HG03196 (cell line): Measurements from ENCODE around the gene SPINK6.

Experiments used
- ATAC-seq: cut with Tn5 transposase; IDR thresholded peaks from one replicate; pipeline ENCODE4 v1.9.1; 2021; ENCODE audit not compliant: unreplicated experiment

SPINK6 gene

DNA sequence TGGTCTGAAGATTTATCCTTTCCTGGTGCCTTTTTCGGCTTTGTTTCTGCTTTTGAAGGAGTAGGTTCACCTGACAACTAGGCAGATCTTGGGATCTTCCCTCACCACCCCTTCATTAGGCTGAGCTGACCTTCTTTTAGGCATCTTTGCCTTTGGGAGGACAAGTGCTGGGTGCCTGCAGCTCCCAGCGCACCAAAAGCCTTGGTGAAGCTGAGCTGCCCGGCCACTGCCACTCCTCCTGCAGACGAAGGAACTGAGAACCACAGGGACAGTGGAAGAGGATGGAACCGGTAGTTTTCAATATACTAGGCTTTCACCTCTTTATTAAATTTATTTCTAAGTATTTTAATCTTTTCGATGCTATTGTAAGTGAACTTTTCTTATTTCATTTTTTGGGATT is 18.7 kb downstream of the SPINK6 start:
- no peak for ATAC-seq

DNA sequence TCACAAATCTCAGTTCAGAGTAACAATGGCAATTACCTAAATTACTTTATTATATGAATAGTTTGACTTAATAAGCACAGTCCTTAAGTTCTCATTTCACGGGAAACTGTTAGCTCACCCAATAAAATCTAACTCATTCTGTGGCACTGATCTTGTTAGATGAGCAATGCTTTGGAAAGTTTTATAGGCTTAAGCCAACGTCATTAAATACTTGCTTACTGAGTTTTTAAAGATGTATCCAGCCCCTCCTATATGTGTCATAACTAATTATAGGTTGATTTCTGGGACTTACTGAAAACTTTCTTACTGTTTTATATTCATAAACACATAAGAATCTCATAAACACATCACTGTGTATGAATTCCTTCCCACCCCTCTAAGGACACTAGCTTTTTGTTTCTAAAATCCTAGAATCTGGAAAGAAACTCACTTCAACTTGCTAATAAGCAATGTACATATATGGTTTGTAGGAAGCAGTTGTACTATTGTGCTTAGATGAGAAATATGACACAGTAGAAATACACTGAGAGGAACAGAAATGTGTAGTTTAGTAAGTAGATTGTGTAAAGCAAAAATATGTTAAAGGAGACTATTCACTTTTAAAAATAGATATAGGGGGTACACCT is 21.4 kb downstream of the SPINK6 start:
- no peak for ATAC-seq

DNA sequence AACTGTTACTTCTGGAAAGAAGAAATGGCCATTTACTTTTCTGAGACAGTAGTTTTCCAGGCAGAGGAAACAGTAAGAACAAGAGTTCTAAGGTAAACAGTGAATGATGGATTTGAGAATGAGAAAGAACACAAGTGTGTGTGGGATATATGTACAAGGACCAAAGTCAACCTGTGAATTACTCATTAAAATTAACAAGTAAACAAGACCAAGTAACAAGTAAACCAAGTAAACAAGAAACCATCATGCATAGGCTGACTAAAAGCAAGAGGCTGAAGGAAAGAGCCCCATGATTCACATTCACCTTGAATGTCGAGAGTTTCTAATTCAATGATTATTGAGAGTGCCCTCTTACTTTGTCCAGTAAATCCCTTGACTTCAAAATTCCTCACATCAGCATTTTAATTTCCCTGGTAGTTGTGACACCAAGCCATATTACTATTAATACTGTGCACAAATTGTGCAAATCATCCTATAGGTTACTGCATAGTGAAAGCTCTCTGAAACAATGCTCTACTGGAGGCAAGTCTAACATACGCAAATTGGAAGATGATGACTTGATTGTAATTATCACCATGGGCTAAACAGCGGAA is 25.6 kb downstream of the SPINK6 start:
- ATAC-seq: no peak

DNA sequence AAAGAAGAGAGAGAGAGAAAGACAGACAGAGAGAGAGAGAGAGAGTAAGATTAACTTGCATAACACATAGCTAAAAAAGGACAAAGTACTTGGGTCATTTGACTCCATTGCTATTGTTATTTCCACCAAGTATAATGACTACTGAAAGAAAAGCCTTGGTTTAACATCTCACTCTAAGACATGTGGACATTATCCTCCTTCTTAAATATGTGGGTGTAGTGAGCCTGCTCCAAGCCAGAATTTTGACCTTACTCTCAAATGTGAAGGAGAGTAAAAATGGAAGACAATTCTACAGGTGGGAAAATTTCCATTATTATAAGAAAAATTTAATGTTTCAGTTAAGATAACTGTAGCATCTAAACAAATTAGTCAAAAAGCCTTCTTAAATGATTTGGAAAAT is 27.0 kb downstream of the SPINK6 start:
- no peak for ATAC-seq

DNA sequence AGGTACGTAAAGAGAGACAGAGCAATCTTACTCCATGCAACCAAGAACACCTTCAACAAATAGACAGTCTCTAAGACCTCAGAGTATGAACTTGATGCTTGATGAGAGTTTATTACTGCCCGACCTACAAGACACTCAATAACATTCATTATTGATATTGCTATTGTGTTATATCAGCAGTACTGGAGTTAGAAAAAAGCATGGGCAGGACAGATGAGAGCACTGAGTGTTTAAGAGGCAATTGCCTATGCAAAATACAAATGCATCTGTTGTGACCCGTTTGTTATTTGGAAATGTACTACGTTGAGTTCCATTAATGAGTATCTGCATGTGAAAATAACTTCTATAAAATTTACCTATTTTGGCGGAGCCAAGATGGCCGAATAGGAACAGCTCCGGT is 27.4 kb downstream of the SPINK6 start:
- ATAC-seq: no peak

DNA sequence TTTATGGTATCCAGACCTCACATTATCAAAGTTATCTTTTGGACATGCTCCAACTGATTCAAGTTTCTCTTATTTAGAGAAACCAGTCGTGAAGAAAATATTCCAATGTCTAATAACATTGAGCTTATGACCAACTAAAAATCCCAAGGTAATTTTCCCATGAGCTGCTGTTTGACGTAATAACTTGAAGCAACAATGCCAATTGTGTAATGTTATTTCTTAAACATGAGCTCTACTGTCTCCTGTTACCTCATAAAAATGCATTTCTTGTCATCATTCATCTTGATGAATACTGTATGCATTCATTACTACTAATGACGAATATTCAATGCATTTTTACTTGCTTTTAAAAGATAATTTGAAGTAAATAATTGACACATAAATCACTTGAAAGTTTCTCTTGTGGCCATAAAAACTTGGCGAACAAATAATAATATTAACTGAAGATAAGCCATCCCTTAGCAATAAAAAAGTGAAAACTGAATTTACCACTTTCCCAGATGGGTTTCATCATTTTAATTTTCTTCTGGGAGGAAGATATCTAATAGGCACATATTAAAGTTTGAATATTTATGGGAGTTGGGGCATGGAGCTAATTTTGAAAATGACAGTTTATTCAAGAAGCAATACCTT is 35.1 kb downstream of the SPINK6 start:
- no peak for ATAC-seq

DNA sequence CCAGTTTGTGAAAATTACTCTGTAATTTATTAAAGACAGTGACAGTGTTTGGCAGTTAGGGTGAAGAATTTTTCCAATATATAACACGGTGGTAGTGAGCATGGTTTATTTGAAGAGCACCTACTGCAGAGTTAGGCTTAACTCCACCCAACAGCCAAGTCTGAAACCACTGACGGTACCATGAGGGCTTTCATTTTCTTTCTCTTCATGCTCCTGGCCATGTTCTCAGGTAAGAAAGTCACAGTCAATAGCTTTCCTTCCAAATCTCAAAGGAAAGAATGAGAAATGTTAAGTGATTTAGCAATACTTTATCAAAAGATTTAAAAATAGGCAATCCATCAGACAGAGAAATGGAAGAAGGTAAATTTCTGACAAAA is 35.6 kb downstream of the SPINK6 start, which contains the start of gene MARCOL:
Gene MARCOL, plus strand, starts transcription at position 108 of the 377 bp plus-strand sequence. Its CDS starts 73 bp downstream, at position 181.
- ATAC-seq: no peak

DNA sequence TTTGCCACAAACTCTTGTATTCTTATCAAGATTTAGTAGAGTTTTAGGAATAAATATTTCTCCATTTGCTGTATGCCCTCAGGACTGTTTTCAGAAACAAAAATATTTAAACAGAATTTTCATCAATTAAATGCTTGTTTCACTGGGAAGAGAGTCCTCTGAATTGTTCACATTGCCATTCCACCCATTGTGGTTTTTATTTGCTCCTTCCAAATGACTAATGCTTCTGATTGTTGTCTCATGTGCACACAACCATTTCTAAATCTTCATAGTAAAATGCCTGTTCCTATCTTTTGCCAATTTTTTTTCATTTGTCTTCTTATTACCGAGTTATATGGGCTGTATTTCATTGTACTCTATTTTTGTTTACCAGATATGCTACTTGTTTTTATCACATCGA is 46.1 kb downstream of the SPINK6 start:
- no peak for ATAC-seq

DNA sequence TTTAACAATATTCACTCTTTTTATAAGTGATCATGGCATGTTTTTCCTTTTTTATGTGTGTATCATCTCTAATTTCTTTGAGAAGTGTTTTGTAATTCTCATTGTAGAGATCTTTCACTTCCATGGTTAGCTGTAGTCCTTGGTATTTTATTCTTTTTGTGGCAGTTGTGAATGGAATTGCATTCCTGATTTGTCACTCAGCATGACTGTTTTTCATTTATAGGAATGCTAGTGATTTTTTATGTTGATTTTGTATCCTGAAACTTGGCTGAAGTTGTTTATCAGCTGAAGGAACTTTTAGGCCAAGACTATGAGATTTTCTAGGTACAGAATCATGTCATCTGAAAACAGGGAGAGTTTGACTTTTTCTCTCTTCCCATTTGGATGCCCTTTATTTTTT is 52.6 kb downstream of the SPINK6 start:
- ATAC-seq: no peak

DNA sequence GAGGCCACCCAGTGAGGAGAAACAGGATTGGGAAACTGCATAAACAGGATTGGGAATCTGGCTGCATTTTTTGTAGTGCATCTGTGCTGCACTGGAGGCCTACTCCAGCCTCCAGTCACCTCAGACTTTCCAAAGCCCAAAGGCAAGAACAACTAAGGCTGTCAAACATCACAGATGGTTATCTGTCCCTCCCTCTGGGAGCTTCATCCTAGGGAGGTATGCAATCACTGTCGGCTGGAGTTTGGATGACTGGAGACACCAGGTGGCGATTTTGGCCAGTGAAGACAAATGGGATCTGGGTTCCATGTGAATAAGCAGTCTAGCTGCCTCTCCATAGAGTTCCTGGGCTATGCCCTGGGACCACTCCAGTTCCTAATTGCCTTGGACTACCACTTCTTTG is 56.4 kb downstream of the SPINK6 start:
- ATAC-seq: no peak

DNA sequence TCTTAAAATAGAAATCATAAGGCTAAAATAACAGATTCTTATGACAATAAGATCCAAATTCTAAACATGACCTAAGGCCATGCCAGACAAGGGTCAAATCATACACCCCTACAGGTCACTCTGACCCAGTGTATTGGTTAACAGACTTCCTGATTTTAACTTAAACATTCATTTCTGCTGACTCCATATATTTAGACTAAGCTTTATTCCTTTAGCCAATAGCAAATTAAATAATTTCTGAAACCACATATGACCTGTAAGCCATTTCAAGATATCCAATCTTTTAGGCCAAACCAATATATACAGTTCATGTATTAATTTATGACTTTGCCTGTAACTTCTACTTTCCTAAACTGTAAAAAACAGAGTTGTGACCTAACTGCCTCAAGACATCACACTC is 58.4 kb downstream of the SPINK6 start:
- no peak for ATAC-seq
